ENCODE data around the gene USP47.

The USP47 gene

DNA sequence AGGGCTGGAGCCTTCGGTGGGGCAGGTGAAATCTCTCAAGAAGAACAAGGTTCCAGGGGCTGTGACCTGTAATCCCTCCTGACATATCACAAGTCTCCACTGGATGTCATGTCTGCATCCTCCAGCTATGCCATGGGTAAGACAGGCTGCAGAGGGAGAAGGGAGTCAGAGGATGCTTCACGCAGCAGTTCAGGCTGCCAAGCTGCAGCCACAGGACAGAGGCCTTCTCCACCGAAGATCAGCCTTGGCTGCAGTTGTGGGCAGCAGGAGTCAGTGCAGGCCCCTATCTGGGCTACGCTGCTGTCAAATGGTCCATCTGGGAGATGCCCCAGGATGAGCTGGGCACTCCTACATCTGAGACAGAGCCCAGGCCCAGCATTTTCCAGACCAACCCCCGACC is 141.7 kb downstream of the USP47 start:
- DNase-seq, result no peak

DNA sequence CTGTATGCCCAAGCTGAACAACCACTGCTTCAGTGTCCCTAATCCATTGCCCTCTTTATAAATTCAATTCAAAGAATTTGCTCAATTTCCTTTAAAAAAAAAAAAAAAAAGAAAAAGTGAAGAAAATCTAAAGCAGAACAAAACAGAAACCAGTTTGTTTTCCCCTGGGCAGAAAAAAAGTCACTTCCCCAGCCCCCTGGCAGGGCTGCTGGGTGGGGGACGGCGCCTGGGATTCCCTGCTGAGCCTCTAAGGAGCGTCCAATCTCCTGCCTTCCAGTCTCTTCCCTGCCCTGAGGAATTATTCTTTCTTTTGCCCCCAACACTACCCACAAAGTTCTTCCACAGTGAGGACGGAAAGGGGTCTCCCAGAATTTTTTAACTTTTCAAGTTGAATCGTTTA is 142.8 kb downstream of the USP47 start:
- no peak for DNase-seq

- peak; percentile 62 for DNase-seq
Measured at GRCh38 chr11:11985016-11985715, 143.4 kb downstream of the USP47 start.

GRCh38 chr11:11985954-11986949 is 144.5 kb downstream of the USP47 start:
- no peak for DNase-seq

DNA sequence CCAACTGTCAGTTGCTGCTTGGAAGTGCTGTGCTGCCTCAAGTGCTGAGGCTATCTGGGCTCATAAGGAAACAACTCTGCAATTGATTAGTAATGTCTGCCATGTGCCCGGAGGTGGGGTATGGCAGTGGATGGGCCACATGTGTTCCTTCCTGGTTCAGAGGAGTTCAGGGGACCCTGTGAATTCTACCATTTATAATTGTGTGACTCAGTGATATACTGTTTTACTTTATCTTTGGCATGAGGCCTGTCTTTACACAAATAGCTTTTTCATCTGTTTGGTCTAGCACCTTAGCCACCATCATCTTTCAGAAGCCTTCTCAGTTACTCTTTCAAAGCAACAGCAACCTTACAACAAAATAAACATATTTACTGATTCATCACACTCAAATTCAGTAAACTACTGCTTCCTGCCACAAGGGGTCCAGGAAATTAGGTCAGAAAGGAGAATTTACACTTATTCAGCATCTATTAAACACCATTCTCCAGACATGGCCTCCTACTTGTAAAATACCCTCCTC is 145.8 kb downstream of the USP47 start:
- no peak for DNase-seq

DNA sequence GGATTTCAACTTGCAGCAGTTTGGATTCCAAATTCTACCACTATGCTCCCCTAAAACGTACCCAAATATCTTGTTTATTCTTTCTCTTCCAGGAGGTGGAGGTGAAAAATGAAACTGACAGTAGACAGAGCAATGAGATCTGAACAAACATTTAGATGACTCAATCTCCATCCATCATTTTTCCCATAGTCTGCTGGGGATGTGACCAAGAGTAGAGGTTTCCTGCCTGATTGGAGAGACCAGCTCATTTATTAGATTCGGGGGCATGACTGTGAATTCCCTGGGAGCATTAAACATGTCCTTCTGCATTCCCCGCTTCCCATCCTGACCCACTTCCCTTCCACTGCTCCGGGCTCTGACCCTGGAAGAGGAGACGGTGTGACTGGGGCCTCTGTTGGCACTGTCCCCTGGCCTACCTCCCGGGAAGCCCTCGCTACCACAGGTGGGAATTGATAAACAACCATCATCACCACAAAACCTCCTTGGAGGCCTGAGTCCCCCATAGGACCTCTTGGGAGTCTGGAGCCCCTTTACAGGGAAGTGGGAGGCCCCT is 146.4 kb downstream of the USP47 start:
- DNase-seq, result peak; percentile 63

DNA sequence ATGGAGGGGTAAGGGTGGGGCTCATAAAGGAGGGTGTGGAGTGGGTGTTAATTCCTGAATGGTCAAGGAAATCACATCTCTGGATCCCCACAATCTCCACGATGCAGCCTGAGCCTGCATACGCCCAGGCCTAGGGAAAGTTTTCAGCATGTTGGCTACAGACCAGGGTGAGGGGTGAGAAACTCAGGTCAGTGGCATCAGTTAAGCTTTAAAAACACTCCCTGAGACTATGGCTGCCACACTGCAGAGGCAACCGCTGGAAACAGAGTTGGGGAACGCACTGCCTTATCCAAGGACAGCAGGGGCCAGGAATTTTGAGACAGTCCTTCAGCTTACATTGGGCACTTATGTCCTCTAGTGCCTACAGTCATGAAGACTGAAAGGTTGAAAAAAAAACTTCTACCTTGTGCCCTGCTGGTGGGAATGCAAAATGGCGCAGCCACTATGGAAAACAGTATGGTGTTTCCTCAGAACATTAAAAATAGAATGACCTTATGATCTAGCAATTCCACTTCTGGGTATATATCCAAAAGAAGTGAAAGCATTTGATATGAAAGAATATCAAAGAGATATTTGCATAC is 147.0 kb downstream of the USP47 start:
- no peak for DNase-seq

DNA sequence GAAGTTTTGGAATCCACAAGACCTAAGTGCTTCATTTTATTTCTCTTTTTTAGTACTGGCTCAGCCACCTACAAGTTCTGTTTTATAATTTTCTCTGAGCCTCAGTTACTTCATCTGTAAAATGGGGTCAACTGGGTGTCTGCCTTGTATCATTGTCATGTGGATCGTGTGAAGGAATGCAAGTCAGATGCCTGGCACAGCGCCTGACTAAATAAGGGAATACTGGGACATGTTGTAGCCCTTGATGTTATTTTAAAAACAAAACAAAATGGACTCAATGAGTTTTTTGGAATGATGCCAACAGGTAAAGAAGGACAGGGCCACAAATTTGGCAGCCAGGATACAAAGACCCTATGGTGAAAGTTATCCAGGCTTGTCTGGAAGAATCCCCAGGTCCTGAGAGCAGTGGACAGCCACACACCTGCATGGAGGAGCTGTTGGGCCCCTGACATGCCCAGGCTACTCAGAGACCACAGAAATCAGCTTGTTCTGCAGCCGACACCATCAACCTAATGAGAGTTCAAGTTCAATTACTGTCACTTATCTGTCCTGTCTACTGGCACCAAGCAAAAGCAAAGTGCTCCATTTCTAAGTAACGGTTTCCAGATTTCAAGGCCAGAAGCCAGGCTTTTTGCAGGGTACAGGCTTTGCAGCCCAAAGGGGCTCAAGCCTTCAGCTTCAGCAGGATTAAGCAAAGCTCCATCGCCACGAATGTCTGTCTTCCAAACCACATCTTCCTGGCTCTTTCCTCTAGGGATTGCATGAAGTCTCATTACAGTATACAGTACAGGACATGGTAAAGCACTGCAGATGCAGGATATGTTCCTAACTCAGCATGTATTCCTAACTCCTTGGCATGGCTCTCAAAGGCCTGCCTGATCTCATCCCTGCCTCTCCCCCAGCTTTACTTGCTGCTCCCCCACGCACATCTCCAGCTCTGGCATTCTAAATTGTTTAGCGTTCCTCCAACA is 148.3 kb downstream of the USP47 start:
- peak; percentile 66 for DNase-seq

GRCh38 chr11:11992257-11993212 is 150.8 kb downstream of the USP47 start:
- peak; percentile 58 for DNase-seq

GRCh38 chr11:11993839-11994238 is 152.1 kb downstream of the USP47 start:
- DNase-seq, result peak; percentile 82

GRCh38 chr11:11995601-11996000 is 153.8 kb downstream of the USP47 start:
- no peak for DNase-seq

- DNase-seq, result no peak
Measured at GRCh38 chr11:11996321-11997048, 154.7 kb downstream of the USP47 start.

GRCh38 chr11:11997049-11997322 is 155.2 kb downstream of the USP47 start:
- no peak for DNase-seq

- peak; percentile 93 for DNase-seq
Measured at GRCh38 chr11:11998091-11998781, 156.5 kb downstream of the USP47 start.

DNA sequence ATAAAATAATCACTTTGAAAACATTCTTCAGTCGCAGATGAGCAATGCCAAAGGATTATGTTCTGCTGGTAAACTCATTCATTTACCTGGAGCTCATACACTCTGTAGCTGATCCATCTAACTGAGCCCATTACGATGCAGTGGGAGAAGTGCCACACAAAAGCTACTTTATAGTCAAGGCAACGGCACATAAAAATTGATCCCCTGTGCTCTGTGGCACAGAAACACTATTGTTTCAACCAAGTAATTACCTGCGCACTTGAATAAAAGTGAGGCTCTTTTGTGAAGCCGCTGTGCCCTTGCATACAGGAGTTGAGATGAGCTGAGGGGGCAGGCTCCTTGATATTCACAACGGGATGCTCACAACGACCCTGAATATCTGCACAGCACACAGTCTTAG is 159.4 kb downstream of the USP47 start:
- no peak for DNase-seq

GRCh38 chr11:12003336-12003735 is 161.6 kb downstream of the USP47 start:
- DNase-seq, result no peak

DNA sequence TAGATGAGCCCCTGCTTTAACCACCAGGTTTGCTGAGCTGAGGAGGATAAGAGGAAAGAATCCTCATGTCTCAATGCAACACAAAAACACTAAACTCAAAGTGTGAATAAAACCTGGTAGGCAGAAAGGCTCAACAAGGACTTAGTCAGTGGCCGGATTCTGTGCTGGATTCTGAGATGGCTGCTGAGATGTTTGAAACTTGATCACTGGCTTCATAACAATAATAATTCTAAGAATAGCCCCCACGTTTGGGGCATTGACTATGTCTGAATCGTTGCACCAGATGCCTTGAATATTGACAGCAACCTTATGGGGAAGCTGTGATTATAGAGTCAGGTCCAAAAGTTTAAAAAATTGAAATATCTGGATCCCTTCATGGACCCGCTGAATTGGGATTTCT is 162.0 kb downstream of the USP47 start:
- DNase-seq, result no peak

GRCh38 chr11:12005061-12005460 is 163.3 kb downstream of the USP47 start:
- DNase-seq, result no peak

- DNase-seq, result no peak
Measured at GRCh38 chr11:12005476-12005875, 163.7 kb downstream of the USP47 start.

All from NCI-H226 (cell line).